ENCODE measurements around the gene PRSS2. TPM values are rescaled to one million over a fixed set of nuclear protein-coding genes. Genes with fewer than 3 reads are reported as not detected.
A peak's percentile ranks its signal among the peaks of the same experiment; 100 is the strongest.

Gene PRSS2
- total RNA-seq, 1 experiment from 2014 or later, result not detected

DNA sequence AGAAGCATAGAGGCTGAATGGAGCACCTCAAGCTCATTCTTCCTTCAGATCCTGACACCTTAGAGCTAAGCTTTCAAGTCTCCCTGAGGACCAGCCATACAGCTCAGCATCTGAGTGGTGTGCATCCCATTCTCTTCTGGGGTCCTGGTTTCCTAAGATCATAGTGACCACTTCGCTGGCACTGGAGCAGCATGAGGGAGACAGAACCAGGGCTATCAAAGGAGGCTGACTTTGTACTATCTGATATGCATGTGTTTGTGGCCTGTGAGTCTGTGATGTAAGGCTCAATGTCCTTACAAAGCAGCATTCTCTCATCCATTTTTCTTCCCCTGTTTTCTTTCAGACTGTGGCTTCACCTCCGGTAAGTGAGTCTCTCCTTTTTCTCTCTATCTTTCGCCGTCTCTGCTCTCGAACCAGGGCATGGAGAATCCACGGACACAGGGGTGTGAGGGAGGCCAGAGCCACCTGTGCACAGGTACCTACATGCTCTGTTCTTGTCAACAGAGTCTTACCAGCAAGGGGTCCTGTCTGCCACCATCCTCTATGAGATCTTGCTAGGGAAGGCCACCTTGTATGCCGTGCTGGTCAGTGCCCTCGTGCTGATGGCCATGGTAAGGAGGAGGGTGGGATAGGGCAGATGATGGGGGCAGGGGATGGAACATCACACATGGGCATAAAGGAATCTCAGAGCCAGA lies 31.0 kb downstream of the PRSS2 start:
- DNase-seq (ENCODE audit: low spot score), result no peak

DNA sequence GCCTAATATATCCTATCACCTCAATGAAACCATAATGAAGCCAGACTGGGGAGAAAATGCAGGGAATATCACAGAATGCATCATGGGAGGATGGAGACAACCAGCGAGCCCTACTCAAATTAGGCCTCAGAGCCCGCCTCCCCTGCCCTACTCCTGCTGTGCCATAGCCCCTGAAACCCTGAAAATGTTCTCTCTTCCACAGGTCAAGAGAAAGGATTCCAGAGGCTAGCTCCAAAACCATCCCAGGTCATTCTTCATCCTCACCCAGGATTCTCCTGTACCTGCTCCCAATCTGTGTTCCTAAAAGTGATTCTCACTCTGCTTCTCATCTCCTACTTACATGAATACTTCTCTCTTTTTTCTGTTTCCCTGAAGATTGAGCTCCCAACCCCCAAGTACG lies 31.5 kb downstream of the PRSS2 start:
- no peak for DNase-seq (ENCODE audit: low spot score)

DNA sequence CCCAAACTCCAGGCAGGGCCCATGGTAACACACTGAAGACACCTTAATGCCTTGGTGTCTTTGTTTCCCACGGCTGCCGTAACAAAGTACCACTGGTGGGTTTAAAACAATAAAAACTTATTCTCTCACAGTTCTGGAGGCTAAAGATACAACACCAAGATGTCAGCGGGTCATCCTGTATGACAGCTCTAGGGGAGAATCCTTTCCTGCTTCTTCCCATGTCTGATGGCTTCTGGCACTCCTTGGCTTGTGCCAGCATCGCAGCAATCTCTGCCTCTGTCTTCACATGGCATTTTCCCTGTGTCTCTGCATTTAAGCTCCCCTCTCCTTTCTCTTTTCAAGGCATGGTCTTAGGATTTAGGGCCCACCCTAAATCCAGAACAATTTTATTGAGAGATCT lies 33.1 kb downstream of the PRSS2 start:
- no peak for DNase-seq (ENCODE audit: low spot score)

DNA sequence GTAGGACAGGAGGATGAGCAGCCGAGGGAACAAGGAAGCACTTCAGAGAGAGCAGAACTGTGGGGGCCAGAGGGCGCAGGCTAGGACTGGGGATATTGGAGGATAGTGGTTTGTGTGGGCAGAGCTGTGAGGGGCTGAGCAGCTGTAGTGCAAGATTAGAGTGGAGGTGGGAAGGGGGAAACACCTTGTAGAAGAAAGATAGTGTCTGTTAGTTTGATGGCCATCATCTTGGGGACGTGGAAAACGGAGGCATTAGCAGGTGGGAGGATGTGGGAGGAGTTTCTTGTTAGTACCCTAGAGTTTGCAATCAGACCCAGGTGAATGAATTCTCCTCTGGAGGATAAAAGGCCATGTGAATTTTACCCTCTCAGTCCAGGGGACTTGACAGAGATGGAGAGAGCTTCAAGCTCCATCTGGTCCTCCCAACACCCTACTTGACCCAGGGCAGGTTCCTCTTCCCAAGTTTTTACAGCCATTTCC lies 34.0 kb downstream of the PRSS2 start:
- no peak for DNase-seq (ENCODE audit: low spot score)

DNA sequence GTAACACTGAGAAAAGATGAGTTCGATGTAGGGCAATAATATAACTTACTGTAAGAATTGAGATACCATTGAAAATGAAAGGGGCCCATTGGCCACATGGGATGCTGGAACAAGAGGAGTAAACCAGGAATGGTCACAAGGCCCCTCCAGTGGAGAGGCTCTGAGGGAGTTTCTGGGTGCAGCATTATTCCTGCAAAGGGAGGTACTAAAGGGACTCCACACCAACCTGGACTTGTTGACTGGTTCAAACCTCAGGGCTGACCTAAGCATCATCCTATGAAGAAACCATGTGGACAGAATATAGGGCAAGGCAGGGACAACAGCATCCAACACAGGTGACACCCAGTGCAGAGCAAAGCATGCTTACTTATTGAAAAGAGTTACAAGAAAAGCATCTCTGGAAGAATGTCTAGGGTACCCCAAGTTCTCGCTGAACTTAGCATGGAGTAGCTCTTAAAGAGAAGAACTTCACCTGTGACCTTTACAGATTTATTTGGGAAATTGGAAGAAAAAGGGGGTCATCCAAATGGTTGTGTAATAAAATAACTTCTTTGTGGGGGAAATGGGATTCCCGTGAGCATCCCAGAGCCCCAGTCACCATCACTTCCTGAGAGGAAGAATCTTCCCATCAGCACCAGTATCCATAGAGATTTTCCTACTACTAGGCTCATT lies 34.7 kb downstream of the PRSS2 start:
- no peak for DNase-seq (ENCODE audit: low spot score)

DNA sequence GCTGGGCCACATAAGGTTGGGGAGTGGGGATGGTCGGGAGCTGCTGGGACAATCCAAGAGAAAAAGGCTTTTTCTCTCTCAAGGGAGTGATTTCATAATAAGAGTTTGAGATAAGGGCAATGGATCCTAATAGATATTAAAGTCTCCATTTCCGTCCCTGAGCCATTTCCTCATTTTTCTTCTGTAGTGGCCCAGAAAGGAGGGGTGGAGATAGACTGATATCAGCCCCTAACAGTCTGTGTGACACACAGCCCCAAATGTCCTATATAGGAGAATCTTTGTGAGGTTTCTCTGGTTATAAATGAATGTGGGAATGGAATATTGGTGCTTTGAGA lies 35.2 kb downstream of the PRSS2 start:
- DNase-seq (ENCODE audit: low spot score), result no peak

DNA sequence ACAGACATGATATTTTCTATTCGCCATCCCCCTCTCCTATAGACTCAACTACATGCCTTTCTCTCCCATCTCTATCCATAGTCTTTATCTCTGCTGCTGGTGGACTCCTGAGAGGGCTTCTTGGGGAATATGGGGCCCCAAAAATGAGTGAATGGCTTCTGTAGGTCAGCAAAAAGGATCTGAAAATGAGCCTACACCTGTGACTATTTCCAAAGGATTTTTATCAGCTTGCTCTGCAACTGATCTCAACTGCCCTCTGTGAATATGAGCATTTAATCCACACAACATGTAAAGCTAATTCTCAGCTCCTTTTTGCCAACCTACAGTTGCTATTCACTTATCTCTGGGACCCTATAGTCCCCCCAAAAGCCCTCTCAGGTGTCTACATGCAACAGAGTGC lies 36.2 kb downstream of the PRSS2 start:
- no peak for DNase-seq (ENCODE audit: low spot score)

DNA sequence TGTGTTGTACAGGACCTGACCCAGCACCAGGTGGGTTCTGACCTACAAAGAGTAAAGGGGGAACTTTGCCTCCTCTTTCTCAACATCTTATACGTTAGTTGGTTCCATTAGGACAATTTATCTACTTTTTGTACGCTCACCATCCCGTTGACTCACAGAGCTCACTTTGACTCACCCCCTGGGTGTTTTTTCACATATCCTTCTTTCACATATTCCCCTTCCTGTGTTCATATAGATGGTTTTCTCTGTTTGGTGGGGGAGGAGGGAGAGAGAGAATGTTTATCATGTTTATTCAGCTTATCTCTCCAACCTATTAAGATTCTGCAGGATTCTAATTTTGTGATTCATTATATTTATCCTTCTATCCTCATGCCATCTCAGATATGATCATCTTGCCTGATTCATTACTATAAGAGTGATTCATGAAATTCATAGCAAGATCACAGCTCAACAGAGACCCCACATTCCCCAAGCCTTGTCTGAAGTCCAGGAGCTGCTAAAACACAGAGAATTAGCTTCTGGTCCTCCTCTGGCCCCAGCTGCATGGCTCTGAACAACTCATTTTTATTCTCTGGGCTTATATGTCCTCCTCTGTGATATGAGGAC lies 37.2 kb downstream of the PRSS2 start:
- DNase-seq (ENCODE audit: low spot score), result no peak

DNA sequence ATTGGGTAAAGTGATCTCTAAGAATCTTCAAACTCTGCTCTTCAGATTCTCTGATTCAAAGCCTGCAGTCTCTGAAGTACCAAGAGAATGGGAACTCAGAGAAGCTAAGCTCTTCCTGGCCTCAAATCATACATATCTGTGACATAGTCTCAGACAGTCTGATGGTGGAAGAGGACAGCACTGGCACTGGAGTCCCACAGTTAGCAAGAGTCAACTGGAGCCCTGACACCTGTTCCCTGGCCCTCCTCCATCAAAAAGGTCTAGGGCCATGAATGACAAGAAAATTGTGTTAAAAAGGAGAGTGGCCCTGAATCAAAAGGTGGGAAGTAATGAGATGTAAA lies 37.7 kb downstream of the PRSS2 start:
- no peak for DNase-seq (ENCODE audit: low spot score)

DNA sequence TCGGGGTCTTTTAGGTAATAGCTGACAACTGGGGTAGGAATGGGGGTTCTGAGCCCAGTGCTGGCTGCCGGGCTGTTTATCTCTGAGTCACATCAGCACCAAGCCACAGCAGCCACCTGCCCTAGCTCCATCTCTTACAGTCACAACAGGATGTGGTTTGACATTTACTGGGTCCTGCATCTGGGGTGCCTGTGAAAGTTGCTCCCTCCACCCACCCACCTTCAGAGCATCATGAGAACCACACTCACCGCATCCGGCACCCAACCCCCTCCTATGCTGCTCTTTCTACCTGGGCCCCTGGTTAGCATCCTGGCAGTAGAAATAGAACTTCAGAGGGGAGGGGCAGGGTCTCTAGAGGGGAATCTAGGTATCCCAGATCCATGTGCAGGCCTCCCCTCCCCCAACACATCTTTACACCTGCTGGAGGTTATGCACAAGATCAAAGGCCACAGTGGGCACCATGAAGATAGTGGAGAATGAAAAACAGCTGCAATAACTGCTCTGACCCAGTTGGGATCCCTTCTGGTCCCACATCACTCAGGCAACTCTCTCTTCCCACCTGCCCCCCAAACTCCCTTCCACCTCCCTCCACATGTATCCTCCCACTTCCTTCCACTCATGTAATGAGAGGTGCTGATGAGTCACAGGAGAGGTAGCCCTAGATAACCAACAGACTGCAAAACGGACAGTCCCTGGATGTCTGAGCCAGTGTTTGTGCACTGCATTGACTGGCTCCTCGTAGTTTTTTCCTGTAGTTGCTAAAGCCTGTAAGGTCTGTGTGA lies 38.2 kb downstream of the PRSS2 start:
- peak; percentile 80 for DNase-seq (ENCODE audit: low spot score)

DNA sequence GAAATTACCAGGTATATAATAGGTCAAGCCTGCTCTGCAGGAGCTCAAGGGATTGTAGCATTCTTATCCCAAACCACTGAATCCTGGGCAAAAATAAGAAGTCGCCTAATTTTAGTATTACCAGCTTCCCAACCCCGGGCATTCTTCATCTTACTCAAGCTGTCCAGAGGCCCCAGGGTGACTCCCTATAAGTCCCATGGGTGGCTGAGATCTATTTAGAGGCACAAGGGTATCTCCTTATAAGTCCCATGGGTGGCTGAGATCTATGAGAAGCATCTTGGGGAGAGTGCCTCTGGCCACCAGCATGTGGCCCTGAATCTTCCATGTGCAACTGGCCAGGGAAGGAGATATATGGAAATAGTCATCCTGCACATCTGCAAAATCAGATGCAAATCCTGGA lies 38.9 kb downstream of the PRSS2 start:
- no peak for DNase-seq (ENCODE audit: low spot score)

DNA sequence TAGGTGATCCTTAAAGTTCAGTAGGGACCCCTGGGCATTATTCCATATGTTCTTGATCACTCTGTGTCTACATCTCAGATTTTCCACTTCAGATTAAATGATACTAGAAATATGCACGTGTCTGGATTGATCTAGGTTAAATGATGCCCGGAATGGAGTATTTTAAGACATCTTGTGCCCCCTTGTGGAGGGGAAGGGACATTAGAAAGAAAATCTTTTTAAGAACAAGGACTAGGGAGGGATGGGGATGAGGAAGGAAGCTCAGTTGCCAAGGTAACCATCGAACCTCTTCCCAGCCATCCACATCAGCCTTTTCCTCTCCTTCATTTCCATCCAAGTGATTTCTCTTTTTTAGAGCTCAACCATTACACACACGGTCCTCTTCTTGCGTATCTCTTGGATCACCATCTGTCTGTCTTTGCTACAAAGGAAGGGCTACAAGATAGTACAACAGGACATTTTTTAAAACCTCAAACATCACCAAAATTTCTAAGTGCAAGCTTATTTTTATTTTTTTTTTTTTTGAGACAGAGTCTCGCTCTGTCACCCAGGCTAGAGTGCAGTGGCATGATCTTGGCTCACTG lies 40.5 kb downstream of the PRSS2 start:
- peak; percentile 49 for DNase-seq (ENCODE audit: low spot score)

DNA sequence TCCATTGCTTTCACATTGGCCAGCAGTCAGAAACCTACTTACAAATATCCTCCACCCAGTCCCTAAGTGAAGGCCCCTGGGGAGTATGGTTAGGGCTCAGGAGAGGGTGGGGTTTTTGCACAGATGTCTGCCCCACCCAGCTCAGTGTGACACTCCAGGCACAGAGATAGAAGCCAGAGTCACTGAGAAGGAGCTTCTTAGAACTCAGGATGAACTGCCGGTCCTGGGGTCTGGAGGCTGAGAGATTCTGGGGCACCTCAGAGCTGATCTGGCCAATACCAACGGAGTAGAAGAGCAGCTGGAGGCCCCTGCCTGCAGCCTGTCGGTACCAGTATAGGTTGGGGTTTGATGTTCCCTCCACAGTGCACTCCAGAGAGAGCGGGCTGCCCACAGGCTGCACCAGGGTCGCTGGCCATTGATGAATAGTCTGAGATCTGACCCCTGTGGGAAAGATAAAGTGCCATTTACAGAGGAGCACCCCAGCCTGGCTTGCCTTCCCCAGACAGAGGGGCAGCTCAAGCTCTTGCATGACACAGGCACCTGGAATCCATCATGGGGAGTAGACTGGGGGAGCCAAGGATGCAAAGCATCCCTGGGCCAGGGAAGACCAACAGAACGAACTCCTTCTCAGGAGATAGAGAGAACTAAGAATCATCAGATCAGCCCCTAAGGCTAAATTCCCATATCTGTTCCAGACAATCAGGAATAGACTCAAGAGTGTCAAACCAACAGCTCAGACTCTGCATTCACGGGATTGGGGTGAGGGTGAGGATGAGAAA lies 41.9 kb downstream of the PRSS2 start:
- DNase-seq (ENCODE audit: low spot score), result no peak

DNA sequence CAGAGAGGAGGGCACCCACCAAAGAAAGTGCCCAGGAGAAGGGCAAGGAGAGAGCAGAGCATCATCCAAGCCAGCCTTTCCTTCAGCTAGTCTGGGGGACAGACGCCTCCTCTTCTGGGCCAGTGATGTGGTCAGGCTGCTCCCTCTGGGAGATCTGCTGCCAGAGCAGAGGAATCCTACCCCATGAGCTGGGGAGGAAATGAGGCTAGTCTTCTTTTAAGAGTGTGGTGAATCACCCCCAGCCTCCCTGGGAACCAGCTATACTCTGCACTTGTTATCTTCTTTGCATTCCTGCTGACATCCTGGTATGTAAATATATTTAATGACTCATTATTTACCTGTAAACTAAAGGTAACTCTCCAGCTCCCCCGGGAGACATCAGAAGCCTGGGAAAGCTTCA lies 42.5 kb downstream of the PRSS2 start:
- peak; percentile 25 for DNase-seq (ENCODE audit: low spot score)

DNA sequence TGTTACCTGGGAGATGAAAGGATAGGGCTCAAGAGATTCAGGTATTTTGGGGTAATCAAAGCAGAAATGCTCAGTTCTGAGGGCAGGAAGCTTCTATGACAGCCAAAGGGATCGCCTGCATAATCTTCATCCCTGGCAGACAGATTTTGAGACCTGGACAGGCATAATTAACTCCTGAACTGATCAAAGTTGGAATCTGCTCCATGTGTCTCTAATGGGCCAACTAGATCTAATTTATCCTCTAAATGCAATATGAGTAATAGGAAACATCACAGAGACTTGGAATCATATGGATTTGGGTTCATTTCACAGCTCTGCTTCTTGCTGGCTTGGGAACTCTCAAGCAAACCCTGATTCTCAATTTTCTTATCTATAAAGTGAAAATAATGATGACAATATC lies 42.9 kb downstream of the PRSS2 start:
- DNase-seq (ENCODE audit: low spot score), result no peak

DNA sequence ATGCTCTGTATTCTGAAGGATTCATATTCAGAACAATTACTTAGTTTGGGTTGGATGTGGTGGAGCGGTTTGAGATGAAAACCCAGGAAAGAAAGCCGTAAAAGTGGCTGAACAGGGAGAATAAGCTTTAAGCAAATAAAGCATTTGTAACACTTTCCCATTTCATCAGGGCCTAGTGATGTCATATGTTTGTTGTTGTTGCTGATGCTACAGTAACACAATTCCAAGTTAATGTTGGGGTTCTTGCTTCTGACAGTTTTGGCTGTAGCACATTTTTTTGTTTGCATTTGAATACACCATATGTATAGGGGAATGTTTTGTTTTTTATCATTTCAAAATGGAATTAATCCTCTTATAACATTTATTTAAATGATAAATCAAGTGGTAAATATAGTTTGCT lies 43.7 kb downstream of the PRSS2 start:
- no peak for DNase-seq (ENCODE audit: low spot score)

DNA sequence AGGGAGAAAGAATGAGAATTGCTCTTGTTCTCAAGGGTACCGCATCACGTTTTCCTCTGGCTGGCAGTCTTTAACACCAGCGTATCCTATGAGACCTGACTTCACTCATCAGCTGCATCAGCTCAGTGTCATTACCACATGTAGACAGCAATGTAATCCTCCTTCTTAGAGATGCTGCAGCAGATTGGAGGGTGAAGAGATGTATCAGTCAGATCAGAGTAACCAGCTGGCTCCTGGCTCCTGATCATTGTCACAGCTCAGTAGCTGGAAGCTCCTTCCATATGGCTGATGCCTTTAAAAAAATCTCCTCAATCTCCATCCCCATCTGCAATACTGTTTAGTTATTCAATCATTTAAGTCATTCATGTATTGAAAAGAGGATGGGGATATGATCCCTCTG lies 44.4 kb downstream of the PRSS2 start:
- DNase-seq (ENCODE audit: low spot score), result no peak

DNA sequence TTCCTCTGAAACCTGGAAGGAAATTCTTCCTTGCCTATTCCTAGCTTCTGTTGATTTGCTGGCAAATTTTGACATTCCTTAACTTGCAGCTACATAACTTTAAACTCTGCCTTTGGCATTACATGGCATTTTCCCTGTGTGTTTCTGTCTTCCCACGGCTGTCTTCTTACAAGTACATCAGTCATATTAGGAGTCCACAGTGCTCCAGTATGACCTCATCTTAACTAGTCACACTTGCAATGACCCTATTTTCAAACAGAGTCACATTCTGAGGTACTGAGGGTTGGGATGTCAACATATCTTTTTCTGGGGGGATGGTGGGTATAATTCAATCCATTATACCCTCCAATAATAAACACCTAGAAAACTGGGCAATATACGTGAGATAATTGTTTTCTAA lies 46.7 kb downstream of the PRSS2 start:
- DNase-seq (ENCODE audit: low spot score), result no peak

DNA sequence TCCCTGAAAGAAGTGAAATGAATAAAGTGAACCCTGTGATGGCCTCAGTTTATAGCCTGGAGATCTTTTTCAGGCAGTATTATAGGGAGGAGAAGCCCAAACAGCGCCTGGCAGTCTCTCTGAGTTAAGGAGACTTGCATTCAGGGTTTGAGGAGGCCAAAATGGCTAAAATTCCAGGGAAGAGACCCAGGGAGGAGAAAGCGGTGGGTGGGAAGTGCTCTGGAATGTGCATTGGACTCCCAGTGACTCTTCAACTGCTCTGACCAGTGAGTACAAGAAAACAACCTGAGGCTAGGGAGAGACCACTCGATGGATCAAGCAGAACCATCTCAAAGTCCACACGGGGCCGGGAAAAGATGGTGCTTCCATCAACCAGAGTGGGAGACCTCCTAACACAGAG lies 48.8 kb downstream of the PRSS2 start:
- DNase-seq (ENCODE audit: low spot score), result no peak

DNA sequence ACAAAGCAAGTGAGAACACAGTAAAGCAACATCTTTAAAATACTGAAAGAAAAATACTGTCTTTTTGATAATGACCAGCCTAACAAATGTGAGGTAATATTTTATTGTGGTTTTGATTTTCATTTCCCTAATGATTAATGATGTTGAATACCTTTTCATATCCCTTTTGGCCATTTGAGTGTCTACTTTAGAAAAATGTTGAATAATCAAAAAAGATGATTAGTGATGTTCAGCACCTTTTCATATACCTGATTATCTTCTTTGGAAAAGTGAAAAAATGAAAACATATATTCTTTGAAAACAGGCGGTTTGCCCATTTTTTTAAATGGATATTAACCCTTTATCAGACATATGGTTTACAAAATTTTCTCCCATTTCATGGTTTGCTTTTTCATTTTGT lies 51.9 kb downstream of the PRSS2 start:
- no peak for DNase-seq (ENCODE audit: low spot score)
